Measurements from ENCODE around the gene HOXA9.

HOXA9 gene

DNA sequence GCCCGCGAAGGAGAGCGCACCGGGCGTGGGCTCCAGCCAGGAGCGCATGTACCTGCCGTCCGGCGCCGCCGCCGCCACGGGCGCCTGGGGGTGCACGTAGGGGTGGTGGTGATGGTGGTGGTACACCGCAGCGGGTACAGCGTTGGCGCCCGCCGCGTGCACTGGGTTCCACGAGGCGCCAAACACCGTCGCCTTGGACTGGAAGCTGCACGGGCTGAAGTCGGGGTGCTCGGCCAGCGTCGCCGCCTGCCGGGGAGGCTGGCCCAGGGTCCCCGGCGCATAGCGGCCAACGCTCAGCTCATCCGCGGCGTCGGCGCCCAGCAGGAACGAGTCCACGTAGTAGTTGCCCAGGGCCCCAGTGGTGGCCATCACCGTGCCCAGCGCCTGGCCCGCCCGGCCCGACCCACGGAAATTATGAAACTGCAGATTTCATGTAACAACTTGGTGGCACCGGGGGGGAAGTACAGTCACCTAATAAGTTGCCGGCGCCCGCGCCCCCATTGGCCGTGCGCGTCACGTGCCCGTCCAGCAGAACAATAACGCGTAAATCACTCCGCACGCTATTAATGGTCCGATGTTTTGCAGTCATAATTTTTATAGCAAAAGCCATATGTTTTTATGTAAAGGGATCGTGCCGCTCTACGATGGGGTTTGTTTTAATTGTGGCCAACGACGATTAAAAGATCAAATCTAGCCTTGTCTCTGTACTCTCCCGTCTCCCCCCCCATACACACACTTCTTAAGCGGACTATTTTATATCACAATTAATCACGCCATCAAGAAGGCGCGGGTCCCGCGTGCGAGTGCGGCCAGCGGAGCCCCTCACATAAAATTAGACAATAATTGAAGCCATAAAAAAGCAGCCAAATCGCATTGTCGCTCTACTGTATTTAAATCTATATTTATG, at the start of gene HOXA9:
Gene HOXA9 (minus strand): TSS at position 449 of the 907 bp plus-strand sequence. CDS start 80 bp downstream, at position 369.
- no peak for DNase-seq

DNA sequence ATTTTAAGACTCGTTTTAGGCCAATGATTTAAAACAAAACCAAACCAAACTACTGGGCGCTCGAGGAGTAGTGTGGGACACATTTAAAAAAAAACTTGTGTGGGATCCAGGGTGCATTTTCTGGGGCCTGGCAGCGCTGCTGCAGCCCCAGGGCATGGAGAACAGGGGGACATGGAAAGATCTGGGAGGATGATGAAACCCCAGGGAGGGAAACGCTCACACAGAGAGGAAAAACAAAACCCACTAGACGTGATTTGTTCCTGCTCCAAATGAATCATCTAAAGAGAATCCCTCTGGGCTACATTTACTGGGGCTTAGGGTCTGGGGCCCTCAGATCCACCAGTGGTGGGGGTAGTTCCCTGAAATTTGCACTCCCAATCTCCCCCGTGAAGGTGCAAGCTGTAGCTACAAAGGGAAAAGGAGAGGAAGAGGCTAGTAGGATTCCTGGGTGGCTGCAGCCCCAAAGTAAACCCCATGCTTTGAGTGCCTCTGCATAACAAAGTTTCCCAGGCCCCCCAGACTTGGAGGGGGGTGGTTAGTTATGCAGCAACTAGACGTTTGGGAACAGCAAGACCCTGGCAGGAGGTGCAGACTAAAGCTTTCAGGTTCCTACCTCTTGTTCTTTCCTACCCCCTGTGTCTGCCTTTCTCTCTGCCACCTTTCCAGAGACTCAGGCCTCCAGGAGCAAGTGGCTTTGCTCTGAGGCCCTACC, 49.1 kb upstream of the HOXA9 start:
- no peak for DNase-seq

DNA sequence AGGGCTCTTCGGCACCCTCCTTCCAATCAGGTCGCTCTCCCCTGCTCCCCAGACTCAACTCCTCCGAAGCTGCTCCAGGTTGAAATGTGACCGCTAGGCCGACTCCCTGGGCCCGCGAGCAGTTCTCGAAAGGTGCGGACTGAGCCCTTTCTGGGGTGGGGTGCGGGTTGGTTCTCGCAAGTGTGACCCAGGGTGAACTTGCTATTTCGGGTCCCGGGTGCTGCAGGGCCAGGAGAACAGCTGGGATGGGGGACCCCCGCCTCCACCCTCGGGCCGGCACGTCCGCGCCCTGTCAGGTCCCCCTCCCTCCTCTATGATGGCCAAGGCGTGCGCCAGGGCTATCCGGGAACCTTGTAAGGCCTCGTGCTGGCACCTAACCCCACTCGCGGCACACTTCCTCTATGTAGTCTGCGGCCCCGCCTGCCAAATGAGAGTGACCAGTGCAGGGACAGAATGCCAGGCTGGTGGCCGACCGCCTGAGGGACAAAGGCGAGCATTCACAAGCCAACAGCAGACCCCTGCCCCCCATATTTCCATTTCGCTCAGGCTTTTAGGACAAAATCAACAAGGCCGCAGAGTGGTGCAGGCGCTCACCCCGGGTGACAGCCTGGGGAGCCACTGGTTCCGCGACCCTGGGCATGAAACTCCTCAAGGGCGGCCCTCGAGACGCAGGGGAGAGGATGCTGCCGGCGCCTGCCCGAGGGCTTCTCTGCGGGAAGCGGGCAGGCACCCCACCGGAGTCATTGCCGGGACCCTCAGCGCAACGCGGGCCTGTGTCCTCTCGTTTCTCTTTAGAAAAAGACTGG, 48.3 kb upstream of the HOXA9 start:
- DNase-seq: no peak

DNA sequence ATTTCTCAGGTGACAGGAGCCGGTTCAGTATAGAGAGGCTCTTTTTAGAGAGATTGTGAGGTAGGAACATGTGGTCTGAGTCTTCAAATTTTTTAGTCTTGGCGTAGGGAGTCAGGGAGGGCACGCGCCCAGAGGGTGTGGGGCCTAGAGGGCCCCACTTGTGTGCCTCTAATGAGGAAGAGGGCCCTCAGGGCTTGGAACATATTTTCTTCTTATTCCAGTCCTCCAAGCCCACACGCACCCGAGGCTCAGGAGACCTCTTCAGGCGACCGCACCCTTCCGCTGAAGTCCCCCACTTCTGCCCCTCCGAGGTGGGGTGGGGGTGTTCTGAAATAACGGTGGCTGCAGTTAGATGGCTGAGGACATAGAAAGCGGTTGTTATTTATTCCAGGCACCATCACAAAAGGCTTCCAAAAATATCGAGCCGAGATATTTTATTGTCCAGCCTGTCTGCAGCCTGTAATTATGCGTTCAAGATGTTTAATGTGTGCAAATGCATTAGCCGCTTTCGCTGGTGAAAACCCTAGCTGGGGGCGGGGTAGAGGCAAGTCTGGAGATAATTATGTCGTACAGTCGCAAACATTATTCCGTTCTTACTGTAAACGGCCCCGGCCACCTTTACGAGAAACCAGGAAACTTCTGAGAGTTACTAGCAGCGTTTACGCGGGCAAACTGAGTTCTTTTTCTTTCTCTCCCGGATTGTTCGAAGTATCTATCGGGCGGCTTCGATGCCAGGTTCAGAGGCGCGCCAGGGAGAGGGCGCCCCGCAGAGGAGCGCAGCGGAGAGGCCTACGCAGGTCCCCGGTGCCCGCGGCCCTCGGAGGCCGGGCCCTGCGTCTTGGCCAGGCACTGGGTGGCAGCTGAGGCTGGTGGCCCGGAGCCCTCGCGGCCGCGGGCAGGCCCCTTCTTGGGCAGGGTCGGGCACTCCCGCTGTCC, 47.4 kb upstream of the HOXA9 start:
- no peak for DNase-seq

DNA sequence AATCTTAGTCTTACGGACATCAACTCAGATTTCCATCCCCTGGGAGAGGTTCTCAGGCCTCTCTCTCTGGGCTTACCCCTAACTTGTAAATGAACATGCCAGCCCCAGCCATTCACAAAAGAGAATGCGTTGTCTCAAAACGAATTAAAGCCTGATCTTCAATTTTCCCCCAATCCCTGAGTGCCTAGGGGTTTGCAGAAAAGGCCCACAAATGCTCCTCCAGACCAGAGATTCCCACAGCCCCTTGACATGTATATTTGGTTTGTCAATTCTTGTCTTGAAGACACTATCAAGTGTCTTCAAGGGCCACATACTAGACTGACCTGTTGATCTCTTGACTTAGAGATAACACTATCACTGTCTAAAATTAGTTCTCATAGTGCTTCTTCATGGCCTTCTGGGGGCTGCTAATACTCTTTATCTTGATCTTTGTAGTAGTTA, 46.4 kb upstream of the HOXA9 start:
- no peak for DNase-seq

DNA sequence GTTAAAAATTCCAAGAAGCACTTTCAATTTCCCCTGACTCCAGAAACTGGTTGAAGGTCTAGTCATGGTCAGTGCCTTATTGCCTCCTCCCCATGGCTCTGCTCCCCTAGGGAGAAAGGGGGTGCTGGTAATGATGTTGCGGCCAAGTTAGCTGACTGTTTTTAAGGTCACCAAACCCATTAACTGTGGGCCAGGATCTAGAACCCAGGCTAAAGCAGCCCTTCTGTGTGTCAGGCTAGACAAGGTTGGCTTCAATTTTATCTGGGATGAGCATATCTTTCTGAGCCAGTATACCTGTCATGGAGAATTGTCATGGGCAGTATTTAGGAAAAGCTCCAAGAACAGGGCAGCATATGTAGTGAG, 45.7 kb upstream of the HOXA9 start:
- no peak for DNase-seq

DNA sequence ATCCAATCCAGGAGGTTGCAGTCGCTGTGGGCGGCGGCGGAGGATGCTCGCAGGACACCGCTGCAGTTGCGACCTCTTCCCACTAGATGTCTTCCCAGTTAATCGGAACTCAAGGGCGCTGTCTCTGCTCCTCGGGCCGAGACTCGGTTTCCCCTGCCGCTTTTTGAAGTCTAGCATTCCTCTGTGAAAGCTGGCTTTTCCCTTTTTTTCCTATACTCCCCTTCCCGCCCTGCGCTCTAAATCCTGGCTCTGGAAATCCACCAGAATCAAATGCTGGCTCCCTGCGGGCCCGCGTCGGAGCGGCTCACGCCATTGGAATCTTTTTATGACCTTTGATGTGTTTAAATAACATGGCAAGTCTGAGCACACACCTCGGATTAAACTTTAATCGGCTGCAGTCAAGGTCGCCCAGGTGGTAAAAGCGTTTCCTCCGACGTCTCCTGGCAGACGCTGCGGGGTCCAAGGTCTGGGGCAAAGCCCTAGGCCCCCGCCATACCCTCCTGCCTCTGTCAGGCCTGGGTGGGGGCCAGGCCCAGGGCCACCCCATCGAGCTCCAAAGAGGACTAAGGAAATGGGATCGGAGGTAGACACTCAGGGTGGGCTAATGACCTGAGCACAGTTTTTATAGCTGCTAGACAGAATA, 45.2 kb upstream of the HOXA9 start:
- no peak for DNase-seq

DNA sequence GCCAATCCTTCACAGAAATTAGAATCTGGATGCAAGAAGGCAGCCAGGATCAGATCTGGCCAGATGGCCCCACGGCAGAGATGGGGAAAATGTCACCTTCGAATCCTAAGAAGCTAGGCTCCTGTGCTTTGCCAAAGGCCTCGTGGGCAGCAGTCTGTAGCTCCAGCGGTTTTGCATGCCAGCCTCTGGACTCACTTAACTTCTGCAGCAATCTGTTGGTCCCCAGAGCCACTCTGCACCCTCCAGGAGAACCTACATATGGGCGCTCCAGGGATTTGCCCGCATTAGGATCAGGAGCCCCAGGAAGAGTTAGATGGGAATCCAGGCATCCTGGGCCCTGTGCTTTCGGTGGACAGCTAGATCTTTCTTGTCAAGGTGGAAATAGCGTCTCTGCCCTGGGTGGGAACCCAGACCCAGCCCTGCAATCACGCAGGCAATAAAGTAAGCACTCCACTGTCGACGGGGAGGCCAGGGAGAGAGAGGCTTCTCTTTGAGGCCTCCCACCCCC, 44.6 kb upstream of the HOXA9 start:
- no peak for DNase-seq

DNA sequence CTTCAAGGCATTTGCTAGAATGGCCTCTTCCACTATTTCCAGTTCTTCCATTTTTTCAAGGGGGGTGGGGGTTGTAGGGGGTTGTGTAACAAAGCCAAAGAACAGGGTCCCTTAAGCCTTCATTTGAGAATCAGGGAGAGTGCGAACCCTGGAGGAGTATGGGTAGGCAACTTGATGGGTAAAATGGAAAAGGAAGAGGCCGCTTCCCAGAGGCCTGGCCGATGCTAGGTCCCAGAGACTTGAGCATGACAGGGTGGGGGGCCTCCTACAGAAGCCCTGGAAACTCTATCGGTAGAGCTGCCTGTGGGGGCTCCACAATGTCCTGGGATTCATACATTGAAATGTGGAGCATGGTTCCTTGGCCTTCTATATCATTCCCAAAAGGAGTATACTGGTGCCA, 43.7 kb upstream of the HOXA9 start:
- DNase-seq: no peak

DNA sequence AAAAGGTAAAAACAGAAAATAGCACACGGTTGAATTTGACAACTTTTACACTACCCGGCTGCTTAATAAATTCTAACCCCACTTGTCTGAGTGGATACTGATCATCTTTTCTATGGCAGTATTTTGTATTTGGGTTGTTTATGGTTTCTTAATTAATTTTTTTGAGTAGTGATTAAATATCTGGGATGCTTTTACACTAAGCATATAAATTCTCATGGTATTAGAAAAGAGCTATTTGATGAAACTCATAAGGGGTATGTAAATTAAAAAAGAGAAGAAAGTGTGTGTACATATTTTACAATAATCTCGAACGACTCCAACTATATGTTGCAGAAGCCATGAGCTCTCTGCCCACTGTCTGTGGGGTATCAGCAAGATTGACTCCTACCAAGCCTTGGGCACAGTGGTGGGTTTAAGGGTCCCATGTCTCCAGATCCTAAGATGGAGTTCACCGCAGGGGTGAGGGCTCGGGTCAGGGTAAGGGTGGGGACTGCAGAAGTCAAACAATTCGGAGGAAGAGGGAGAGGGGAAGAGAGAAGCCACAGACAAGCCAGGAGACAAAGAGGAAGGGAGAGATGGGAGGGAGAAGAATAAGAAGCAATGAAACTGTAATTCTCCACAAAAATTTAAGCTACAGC, 42.1 kb upstream of the HOXA9 start:
- DNase-seq: no peak

DNA sequence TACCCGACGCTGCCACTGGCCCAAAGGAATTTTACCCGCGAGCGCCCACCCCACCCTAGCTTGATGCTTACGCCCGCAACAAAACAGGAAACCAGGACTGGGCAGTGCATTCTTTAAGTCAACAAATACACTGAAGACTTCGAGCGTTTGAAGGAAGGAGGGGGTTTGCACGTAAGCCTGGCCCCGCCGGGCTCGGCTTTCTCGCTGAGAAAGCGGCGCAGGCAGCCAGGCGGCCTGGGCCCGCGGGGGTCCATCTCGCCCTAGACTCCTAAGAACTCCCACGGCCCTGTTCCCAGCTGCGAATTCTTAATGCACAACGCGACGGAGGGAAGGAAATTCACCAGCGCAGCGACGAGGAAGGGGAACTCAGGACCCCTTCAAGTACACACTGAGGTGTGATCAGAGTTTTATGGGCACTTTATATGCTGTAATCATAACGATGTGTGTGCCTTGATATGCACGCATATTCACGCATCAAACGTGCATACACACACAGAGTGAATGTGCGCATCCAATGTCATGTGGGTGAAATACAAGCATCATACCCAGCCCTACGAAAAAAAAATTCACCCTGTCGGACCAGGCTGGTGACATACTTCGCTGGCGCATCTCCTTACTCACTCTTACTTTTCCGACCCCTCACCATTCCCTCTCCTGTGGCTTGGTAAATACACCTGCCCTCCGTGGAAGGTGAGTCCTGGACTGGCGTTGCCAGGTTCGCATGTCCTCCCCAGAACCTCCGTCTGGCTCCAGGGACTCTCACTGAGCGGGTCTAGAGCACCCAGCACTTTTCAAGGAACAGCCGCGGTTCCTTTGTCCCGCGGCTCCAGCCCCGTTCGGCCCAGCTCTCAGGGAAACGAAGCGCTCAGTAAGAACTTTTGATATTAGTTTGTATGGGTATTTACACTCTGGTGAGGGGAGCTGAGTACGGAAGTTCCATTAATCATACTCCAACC, 40.3 kb upstream of the HOXA9 start:
- no peak for DNase-seq

DNA sequence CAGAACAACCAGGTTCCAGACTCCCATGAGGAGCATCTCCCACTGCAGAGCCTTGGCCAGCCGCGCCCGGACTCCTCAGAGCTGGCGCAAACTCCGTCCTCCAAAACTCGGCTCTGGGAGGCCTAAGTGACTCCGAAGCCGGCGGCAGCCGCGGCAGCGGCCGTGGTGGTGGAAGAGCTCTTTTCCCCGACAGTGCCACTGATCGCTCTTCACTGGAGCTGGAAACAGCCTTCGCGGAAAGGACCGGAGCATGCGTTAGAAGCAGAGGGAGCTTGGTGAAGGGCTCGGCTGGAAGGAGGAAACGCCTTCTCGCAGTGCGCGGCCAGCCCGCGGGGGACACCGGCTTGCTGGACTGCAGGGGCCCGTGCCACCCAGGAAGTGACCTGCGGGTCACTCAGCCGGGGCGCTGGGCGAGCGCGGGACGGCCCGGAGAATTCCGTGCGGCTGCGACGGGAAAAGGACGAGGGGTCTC, 39.5 kb upstream of the HOXA9 start:
- DNase-seq: no peak

DNA sequence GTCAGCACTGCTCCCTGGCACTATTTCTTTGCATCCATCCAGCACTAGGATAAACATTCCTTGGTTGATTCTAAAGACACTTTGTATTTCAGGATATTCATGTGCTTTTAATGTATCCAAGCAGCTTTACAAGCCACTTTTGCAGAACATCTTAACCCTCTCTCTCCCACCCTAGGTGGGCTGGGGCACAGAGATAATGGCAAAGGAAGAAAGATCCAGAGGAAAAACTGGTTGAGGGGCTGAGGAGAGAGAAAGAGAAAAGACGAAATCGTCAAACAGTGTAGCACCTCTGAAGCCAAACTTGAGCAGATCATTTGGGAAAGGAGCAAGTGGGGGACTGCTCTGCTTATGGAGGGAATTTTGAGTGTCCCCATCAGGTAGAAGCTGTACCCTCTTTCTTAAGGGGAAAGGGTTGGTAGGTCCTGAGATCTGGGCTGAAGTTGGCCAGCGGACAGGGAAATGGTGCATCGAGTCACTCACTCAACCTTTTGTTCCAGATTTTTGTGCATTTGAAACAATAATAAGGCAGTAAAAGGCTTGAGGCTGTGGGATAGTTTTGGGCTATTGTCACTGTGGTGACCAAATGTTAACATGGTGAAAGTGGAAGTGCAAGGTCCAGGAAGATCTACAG, 38.7 kb upstream of the HOXA9 start:
- no peak for DNase-seq

DNA sequence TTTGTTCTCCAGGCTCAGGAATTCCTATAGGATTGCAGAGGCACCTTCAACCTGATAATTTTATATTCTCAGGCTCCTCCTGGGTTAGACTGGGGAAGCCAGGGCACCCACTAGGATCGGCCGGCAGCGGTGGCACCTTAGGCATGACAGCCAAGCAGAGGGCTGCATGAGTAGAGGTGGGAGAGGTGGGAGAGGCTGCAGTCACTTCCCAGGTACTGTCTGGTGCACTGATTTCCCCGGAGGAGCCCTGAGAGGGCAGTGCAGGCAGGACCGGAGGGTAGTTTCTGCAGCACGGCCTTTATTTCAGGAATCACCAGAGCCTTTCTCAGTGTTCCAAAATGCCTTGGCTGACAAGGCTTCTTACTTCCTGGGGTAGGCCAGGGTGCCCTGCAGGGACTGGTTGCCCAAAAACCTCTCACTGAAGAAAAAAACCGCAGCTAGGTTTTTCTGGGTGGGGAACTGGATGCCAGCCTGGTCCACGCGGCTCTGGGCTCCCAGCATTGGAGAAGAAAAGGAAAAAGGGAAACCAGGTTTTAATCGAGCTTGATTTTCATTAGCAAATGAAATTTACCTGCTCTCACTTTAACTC, 38.1 kb upstream of the HOXA9 start:
- DNase-seq: no peak

DNA sequence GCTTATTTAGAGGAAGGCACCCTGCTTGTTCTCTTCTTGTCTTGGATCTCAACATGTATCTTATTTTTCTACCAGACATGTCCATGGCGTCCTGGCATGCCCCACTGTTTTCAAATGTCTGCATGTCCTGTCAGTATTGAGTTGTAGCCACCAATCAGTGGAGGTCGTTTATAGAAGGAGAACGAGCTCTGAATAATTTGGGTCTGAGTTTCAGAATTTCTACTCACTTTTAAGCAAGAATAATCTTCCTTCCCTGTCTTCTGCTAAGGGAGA, 37.5 kb upstream of the HOXA9 start:
- DNase-seq: no peak

DNA sequence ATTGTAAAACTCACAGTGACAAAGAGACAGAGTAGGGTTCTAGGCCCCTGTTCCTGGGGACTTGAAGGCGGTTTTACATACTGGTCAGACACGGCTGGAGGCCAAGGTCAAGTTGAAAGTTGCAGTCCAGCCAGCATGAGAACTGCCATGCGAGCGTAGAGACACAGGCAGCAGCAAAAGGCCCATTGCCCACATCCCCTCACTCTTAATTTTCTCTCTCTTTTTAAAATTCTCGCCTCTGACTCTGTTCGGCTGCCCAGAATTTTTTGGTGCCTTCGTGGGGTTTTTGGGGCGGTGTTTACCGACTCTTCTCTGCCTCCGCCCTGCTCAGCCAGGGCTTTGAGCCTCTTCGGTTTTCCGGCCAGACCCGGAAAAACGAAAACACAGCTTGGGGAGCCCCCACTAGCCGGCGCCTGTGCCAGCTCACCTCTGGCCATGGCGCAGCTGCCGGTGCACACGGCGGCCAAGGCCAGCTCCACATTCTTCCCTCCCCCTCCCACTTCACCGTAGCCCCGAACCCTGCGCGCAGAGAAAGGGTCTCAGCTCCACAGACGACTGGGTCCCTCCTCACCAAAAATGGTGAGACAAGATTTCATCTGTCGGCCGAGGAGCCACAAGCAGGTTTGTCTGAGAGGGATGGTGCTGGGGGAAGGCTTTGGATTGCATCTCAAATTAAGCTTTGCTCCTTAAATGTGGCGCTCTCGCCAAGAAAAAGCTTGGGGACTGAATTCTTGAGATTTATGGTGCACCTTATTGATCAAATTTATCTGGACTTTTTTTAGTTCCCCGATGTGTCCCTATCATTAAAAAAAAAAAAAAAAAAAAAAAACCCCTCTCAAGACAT, 36.9 kb upstream of the HOXA9 start:
- no peak for DNase-seq

DNA sequence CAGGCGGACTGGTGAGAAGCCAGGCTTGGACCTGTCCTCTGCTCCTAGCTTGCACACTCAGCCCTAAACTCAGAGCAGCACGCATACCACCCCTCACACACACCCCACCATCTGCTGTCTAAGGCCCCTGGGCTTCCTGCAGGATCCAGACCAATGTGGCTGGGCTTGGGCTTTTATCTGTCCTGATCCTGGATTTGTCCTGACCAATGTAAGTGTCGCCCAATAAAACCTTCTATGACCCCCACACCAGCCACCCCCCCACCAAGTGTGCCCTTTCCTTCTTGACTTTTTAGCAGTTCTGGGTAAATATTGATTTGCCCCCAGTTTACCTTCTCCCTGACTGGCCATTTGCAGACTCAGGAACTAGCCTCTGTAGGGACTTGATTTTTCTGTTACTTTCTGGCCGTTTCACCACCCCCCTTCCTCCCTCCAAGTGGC, 36.3 kb upstream of the HOXA9 start:
- no peak for DNase-seq
